Uterus (tissue), 4 donors: ENCODE data around the gene NEUROD6. TPM values are rescaled to one million over a fixed set of nuclear protein-coding genes. Genes with fewer than 3 reads are reported as not detected.

ENCODE experiments used
- DNase-seq, 2 donors: peaks; one replicate each; pipeline ENCODE4 v3.0.0-alpha.2; 2019 to 2020
- H3K27ac ChIP-seq, 2 donors: fragments of 200-600 bp; sonication (generic); 1 replicate in 1 of 2; 2 replicates in 1 of 2; pipeline ENCODE4 v1.5.1; 2016 to 2018
- H3K27me3 ChIP-seq, 2 donors: fragments of 200-600 bp; sonication (generic); one replicate each; pipeline ENCODE4 v1.5.1; 2018 to 2019; ENCODE audit warnings: control low read depth in 1 of 2
- H3K36me3 ChIP-seq, 2 donors: fragments of 200-600 bp; sonication (generic); one replicate each; pipeline ENCODE4 v1.5.1; 2019; ENCODE audit warnings: control low read depth in 1 of 2
- H3K4me1 ChIP-seq, 2 donors: fragments of 200-600 bp; sonication (generic); one replicate each; pipeline ENCODE4 v1.5.1; 2018 to 2019; ENCODE audit warnings: control low read depth in 1 of 2
- H3K4me3 ChIP-seq, 2 donors: fragments of 200-600 bp; sonication (generic); 1 replicate in 1 of 2; 2 replicates in 1 of 2; pipeline ENCODE4 v1.5.1; 2018 to 2019; ENCODE audit warnings: mild to moderate bottlenecking in 1 of 2
- H3K9me3 ChIP-seq, 2 donors: fragments of 200-600 bp; sonication (generic); one replicate each; pipeline ENCODE4 v1.5.1; 2019; ENCODE audit warnings: control low read depth in 1 of 2
- CTCF ChIP-seq, 4 experiments: fragments of 200-600 bp in 2 of 4; fragments of 450-650 bp in 2 of 4; sonication (generic) in 2 of 4; IDR thresholded peaks; one replicate each; pipeline ENCODE4 v1.5.1; 2016 to 2019; ENCODE audit warnings: antibody characterized with exemption in 4 of 4, mild to moderate bottlenecking in 2 of 4, moderate library complexity in 1 of 4
- POLR2A ChIP-seq, 2 donors: fragments of 450-650 bp; IDR thresholded peaks; one replicate each; pipeline ENCODE4 v1.6.1; 2016; ENCODE audit warnings: antibody characterized with exemption in 2 of 2, mild to moderate bottlenecking in 1 of 2, moderate library complexity in 1 of 2
- intact Hi-C: fragments of 100-400 bp; cut with DNase I; formaldehyde crosslinking; loops from one replicate; pipeline ENCODE4 v1.15.1; 2023; ENCODE audit warnings: low total_unique reads
- total RNA-seq, 4 donors: library from RNA; depleted of rRNA in 3 of 4; stranded (reverse); fragments of >200 nt in 3 of 4; gene quantifications; one replicate each; pipeline versions ENCODE4 v1.1.0 to v1.2.4, GENCODE V29; 2014 to 2023
- donor health status: DM: yes; HTN: yes; CAD: no.

Gene NEUROD6
- total RNA-seq, 4 donors from 2014 or later: not detected

DNA sequence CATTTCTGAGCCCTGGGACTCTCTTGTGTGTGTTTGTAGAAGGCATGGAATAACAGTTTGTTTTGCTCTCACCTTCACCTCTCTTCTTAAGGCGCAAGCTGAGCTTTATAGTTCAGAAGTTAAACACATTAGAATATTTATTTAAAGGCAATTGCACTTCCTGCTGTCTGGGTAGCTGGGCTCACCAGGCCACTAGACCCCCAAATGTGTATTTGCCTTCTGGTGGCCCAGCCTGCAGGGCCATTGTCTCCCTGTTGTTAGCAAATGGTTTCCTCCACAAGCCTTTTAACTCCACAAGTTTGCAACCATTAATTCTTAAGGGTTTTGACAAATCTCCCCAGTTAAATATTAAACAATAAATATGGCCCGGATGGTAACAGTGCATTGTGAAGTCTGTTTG is 31.1 kb upstream of the NEUROD6 start:
- intact Hi-C loops: no loop called here
- TF ChIP-seq POLR2A (IDR thresholded peaks at IDR 0.05) (no peak), CTCF (IDR thresholded peaks at IDR 0.05) (no peak)
- Histone ChIP-seq H3K27me3 (no peaks in the 10 kb centered on the region), H3K36me3 (no peaks in the 10 kb centered on the region), H3K9me3 (no peaks in the 10 kb centered on the region), H3K4me3 (no peak overlapping the region), H3K27ac (no peak overlapping the region), H3K4me1 (no peaks in the 10 kb centered on the region)
- no peak for DNase-seq

DNA sequence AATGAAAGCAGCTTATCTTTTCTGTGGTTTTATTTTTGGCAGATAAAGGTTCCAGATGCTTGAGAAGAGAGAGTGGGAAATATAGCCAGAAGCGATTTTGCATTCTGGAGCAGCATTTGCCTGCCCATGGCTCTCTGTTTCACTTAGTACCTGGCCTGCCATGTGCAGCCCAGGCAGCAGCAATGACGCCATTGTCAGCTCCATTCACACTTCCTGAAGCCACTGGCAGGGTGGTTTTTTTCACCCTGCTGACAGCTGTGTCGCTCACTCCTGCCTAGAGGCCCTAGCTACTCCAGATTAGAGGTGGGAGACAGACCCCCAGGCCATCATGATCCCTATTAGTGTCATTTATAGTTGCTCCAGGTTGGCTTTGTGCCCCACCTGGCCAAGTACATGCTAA is 30.1 kb upstream of the NEUROD6 start:
- DNase-seq: no peak
- Histone ChIP-seq H3K9me3 (no peaks in the 10 kb centered on the region), H3K36me3 (no peaks in the 10 kb centered on the region), H3K27me3 (no peaks in the 10 kb centered on the region), H3K4me1 (no peaks in the 10 kb centered on the region), H3K27ac (no peak overlapping the region), H3K4me3 (no peak overlapping the region)
- no peak for TF ChIP-seq CTCF (IDR thresholded peaks at IDR 0.05)
- no peak for TF ChIP-seq POLR2A (IDR thresholded peaks at IDR 0.05)
- intact Hi-C loops: no loop called here

DNA sequence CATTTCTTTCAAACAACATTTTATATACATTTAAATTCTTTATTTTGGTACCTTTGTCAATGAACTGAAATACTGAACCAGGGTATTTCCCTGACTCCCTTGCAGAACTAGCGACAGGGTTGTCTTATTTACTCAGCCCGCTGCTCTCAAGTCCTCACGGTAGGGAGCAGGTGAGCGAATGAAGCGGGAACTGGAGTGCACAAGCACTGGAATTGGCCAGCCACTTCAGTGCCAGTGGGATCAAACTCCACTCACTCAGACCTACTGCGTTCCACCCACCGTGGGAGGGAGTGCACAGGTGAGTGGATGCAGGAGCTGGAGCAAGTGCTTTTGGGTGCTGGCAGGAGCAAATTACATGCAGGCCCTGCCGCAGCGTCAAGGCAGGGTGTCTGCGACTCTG is 28.1 kb upstream of the NEUROD6 start:
- intact Hi-C loops: no loop called here
- Histone ChIP-seq H3K27me3 (no peaks in the 10 kb centered on the region), H3K4me1 (no peaks in the 10 kb centered on the region), H3K27ac (no peak overlapping the region), H3K4me3 (no peak overlapping the region), H3K9me3 (no peaks in the 10 kb centered on the region), H3K36me3 (no peaks in the 10 kb centered on the region)
- TF ChIP-seq CTCF (IDR thresholded peaks at IDR 0.05): no peak
- no peak for TF ChIP-seq POLR2A (IDR thresholded peaks at IDR 0.05)
- DNase-seq: no peak

GRCh38 chr7:31363496-31363895 is 23.0 kb upstream of the NEUROD6 start:
- Histone ChIP-seq H3K4me3 (no peak overlapping the region), H3K36me3 (no peaks in the 10 kb centered on the region), H3K4me1 (no peaks in the 10 kb centered on the region), H3K9me3 (no peaks in the 10 kb centered on the region), H3K27me3 (no peaks in the 10 kb centered on the region), H3K27ac (no peak overlapping the region)
- intact Hi-C loops: no loop called here
- DNase-seq: no peak
- TF ChIP-seq POLR2A (IDR thresholded peaks at IDR 0.05): no peak
- no peak for TF ChIP-seq CTCF (IDR thresholded peaks at IDR 0.05)

DNA sequence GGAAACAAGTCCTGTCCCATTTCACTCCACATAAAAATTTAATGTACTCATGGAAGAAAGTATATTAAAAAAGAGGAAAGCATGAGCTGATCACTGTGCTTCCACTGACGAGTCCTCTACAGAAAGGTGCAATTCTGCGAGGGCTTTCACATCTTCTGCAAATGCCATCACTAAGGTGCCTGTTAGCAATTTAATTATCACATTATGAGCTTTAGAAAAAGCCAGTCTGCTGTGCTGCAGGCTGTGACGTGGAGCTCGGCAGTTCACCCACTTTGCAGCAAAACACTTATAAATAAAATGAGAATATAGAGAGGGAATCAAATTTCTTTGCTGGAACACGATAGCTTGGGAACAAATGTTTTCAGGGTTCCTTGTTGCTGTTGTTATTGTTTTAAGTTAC is 22.5 kb upstream of the NEUROD6 start:
- H3K9me3 ChIP-seq: no peaks in the 10 kb centered on the region
- TF ChIP-seq CTCF (IDR thresholded peaks at IDR 0.05) (no peak), POLR2A (IDR thresholded peaks at IDR 0.05) (no peak)

More for the DNA sequence above, 22.5 kb upstream of the NEUROD6 start:
- Histone ChIP-seq H3K4me1 (no peaks in the 10 kb centered on the region), H3K4me3 (no peak overlapping the region), H3K27ac (no peak overlapping the region), H3K27me3 (no peaks in the 10 kb centered on the region), H3K36me3 (no peaks in the 10 kb centered on the region)
- intact Hi-C loops: no loop called here
- DNase-seq: no peak
